ENCODE data around the gene HLTF. TPM values are rescaled to one million over a fixed set of nuclear protein-coding genes. Genes with fewer than 3 reads are reported as not detected.

Gene HLTF
- total and polyA plus RNA-seq, 2 of the 13 experiments (the other 11 are each of a cell fraction or from before 2014, with no cell fraction given), result 12.0 to 22.9 TPM

- no peak for TF ChIP-seq ZBTB39 (CRISPR knock-in tag; IDR thresholded peaks at IDR 0.05)
- no peak for TF ChIP-seq SKIL (CRISPR knock-in tag; IDR thresholded peaks at IDR 0.05; ENCODE audit: borderline replicate concordance)
- no peak for TF ChIP-seq MAFG (CRISPR knock-in tag; IDR thresholded peaks at IDR 0.05)
- TF ChIP-seq ZFX (CRISPR knock-in tag; IDR thresholded peaks at IDR 0.05; ENCODE audit: low read depth), result peak; percentile 60; the same call in 1 of the 2 replicates
- TF ChIP-seq RNF2 (conservative IDR thresholded peaks at IDR 0.05; ENCODE audit: low read depth), result peak; percentile 90
- 0 out of 2 replicates have a peak, but pooled peaks have one; percentile 59 for TF ChIP-seq ZNF740 (CRISPR knock-in tag; IDR thresholded peaks at IDR 0.05)
- TF ChIP-seq HNRNPK (IDR thresholded peaks at IDR 0.05; ENCODE audit: low read depth, low read length, poor library complexity, severe bottlenecking), result no peak
- TF ChIP-seq AHDC1 (CRISPR knock-in tag; IDR thresholded peaks at IDR 0.05; ENCODE audit: borderline replicate concordance), result no peak
- no peak for TF ChIP-seq ZNF513 (CRISPR knock-in tag; conservative IDR thresholded peaks at IDR 0.05)
- TF ChIP-seq ZNF468 (CRISPR knock-in tag; IDR thresholded peaks at IDR 0.05), result 0 out of 2 replicates have a peak, but pooled peaks have one; percentile 58
- no peak for TF ChIP-seq ZNF710 (CRISPR knock-in tag; IDR thresholded peaks at IDR 0.05; ENCODE audit: borderline replicate concordance)
- TF ChIP-seq ZBTB7A (CRISPR knock-in tag; IDR thresholded peaks at IDR 0.05), result no peak
- no peak for TF ChIP-seq NR2F6 (IDR thresholded peaks at IDR 0.05)
- no peak for TF ChIP-seq NR2F6 (CRISPR knock-in tag; IDR thresholded peaks at IDR 0.05)
These were observed at the start of gene HLTF (continued) for GRCh38 chr3:149086232-149086988.
